ENCODE measurements around the gene TRIB2. TPM values are rescaled to one million over a fixed set of nuclear protein-coding genes. Genes with fewer than 3 reads are reported as not detected.
"Not testable (repeated sequence)": the region's sequence is repeated elsewhere in the genome, so short reads cannot be mapped to it uniquely, and the experiment has no call there.

Gene TRIB2
- total and polyA plus RNA-seq, 2 donors, result 39.4 to 69.8 TPM

DNA sequence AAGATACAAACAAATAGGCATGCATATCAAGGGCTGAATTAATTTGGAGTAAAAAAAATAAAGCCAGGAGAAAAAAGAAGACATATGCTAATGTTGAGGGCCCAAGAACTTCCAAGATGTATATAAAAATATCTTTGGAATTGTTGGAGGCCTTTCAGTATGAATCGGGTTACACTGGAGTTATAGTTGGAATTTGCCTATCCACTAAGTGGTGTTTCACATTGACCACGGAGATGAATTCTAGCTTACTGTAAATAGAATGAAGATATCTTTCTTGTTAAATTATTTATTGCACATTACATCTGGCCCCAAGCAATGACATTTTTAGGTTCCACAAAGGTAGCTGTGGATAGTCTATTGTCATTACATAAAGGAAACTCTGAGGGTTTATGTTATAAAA, 38.5 kb upstream of the TRIB2 start:
- Histone ChIP-seq H3K4me1 (ENCODE audit: control insufficient read depth in 2 of 2, insufficient read depth in 2 of 2, low read length in 2 of 2) (no peaks in the 10 kb centered on the region), H3K27ac (ENCODE audit: low read depth in 1 of 2, low read length in 1 of 2) (no peak overlapping the region), H3K36me3 (ENCODE audit: control insufficient read depth in 2 of 2, insufficient read depth in 2 of 2, low read length in 1 of 2) (no peaks in the 10 kb centered on the region), H3K4me3 (ENCODE audit: low read length in 2 of 2) (no peak overlapping the region), H3K27me3 (ENCODE audit: control insufficient read depth in 2 of 2, insufficient read depth in 1 of 2, low read length in 1 of 2) (peaks cover 0 to 2% of the 10 kb centered on the region in 2 donors), H3K9me3 (ENCODE audit: control insufficient read depth in 2 of 2, insufficient read depth in 1 of 2, low read length in 1 of 2) (peaks cover 0 to 3% of the 10 kb centered on the region in 2 donors)
- 97% methylated on average over 2 of the region's 2 CpGs for WGBS
- no peak for DNase-seq (ENCODE audit: low read depth in 6 of 9, low spot score in 9 of 9)

- Histone ChIP-seq H3K36me3 (ENCODE audit: control insufficient read depth in 2 of 2, insufficient read depth in 2 of 2, low read length in 1 of 2) (no peaks in the 10 kb centered on the region), H3K4me3 (ENCODE audit: low read length in 2 of 2) (no peak overlapping the region), H3K27ac (ENCODE audit: low read depth in 1 of 2, low read length in 1 of 2) (no peak overlapping the region), H3K9me3 (ENCODE audit: control insufficient read depth in 2 of 2, insufficient read depth in 1 of 2, low read length in 1 of 2) (peaks cover 0 to 3% of the 10 kb centered on the region in 2 donors), H3K27me3 (ENCODE audit: control insufficient read depth in 2 of 2, insufficient read depth in 1 of 2, low read length in 1 of 2) (peaks cover 0 to 9% of the 10 kb centered on the region in 2 donors), H3K4me1 (ENCODE audit: control insufficient read depth in 2 of 2, insufficient read depth in 2 of 2, low read length in 2 of 2) (no peaks in the 10 kb centered on the region)
- no peak for DNase-seq (ENCODE audit: low read depth in 6 of 9, low spot score in 9 of 9)
- 95% methylated on average over 5 of the region's 5 CpGs for WGBS
Observed at GRCh38 chr2:12679550-12680072, 37.1 kb upstream of the TRIB2 start.

GRCh38 chr2:12680115-12680514, 36.6 kb upstream of the TRIB2 start:
- WGBS, result 95% methylated on average over 1 of the region's 1 CpG
- H3K9me3 ChIP-seq (ENCODE audit: control insufficient read depth in 2 of 2, insufficient read depth in 1 of 2, low read length in 1 of 2); H3K36me3 ChIP-seq (ENCODE audit: control insufficient read depth in 2 of 2, insufficient read depth in 2 of 2, low read length in 1 of 2); H3K27ac ChIP-seq (ENCODE audit: low read depth in 1 of 2, low read length in 1 of 2); H3K4me1 ChIP-seq (ENCODE audit: control insufficient read depth in 2 of 2, insufficient read depth in 2 of 2, low read length in 2 of 2); H3K4me3 ChIP-seq (ENCODE audit: low read length in 2 of 2); DNase-seq (ENCODE audit: low read depth in 6 of 9, low spot score in 9 of 9): not testable (repeated sequence)
- peaks cover 0 to 11% of the 10 kb centered on the region in 2 donors for H3K27me3 ChIP-seq (ENCODE audit: control insufficient read depth in 2 of 2, insufficient read depth in 1 of 2, low read length in 1 of 2)

DNA sequence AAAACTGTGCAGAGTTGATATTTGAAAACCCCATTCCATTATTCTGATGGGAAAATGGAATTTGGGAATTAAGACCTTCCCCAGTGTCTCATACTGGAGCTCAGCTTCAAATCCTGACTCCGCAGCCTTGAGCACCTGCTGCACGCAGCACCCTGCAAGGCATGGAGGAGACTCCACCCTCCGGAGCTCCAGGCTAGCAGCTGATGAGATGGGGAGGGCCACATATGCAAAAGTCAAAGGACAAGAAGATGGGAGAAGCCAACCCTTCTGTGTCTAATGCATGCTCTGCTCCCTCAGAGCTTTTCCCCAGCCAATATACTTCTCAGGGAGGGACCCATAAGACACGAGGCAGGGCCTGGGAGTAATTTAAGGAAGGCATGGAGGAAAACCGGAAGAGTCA, 34.7 kb upstream of the TRIB2 start:
- no peaks in the 10 kb centered on the region for H3K36me3 ChIP-seq (ENCODE audit: control insufficient read depth in 2 of 2, insufficient read depth in 2 of 2, low read length in 1 of 2)

DNA sequence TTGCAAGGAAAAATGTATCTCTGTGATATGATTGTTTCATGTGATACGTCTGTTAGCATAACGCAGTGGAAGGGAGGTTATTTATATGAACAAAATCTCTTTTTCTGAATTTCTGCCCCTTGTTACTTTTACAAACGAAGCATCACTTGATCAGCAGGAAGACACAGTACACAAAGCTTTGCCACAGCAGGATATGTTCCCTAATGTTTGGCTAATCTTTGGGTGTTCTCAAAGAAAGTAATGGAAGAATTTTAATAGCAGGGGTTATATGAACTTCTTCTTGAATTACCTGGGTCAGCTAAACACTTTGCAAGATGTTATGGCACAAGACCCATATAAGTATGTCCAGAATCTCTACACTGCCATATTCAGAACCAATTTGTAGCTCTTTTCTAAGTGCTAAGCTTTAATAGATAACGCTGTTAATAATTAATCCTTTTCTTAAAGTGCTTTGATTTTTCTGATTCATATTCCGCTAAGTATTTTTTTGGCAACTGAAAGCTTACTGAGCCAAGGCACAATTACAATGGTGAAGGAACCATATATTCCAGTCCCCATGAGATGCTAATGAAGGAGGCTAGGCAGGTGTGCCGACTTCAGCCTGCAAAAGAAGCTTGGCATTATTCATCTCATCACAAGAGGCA, 33.2 kb upstream of the TRIB2 start:
- peaks cover 0 to 11% of the 10 kb centered on the region in 2 donors for H3K27me3 ChIP-seq (ENCODE audit: control insufficient read depth in 2 of 2, insufficient read depth in 1 of 2, low read length in 1 of 2)
- H3K9me3 ChIP-seq (ENCODE audit: control insufficient read depth in 2 of 2, insufficient read depth in 1 of 2, low read length in 1 of 2), result peaks cover 0 to 3% of the 10 kb centered on the region in 2 donors
- no peak for DNase-seq (ENCODE audit: low read depth in 6 of 9, low spot score in 9 of 9)
- H3K27ac ChIP-seq (ENCODE audit: low read depth in 1 of 2, low read length in 1 of 2), result no peak overlapping the region
- no peaks in the 10 kb centered on the region for H3K36me3 ChIP-seq (ENCODE audit: control insufficient read depth in 2 of 2, insufficient read depth in 2 of 2, low read length in 1 of 2)
- WGBS, result 95% methylated on average over 6 of the region's 6 CpGs
- H3K4me3 ChIP-seq (ENCODE audit: low read length in 2 of 2), result no peak overlapping the region
- H3K4me1 ChIP-seq (ENCODE audit: control insufficient read depth in 2 of 2, insufficient read depth in 2 of 2, low read length in 2 of 2), result no peaks in the 10 kb centered on the region

More for the DNA sequence above, 34.7 kb upstream of the TRIB2 start:
- H3K27ac ChIP-seq (ENCODE audit: low read depth in 1 of 2, low read length in 1 of 2), result no peak overlapping the region
- peaks cover 0 to 3% of the 10 kb centered on the region in 2 donors for H3K9me3 ChIP-seq (ENCODE audit: control insufficient read depth in 2 of 2, insufficient read depth in 1 of 2, low read length in 1 of 2)
- WGBS, result 90% methylated on average over 5 of the region's 5 CpGs
- H3K4me3 ChIP-seq (ENCODE audit: low read length in 2 of 2), result no peak overlapping the region
- H3K4me1 ChIP-seq (ENCODE audit: control insufficient read depth in 2 of 2, insufficient read depth in 2 of 2, low read length in 2 of 2), result no peaks in the 10 kb centered on the region
- no peak for DNase-seq (ENCODE audit: low read depth in 6 of 9, low spot score in 9 of 9)
- H3K27me3 ChIP-seq (ENCODE audit: control insufficient read depth in 2 of 2, insufficient read depth in 1 of 2, low read length in 1 of 2), result peaks cover 0 to 11% of the 10 kb centered on the region in 2 donors

- peaks cover 0 to 11% of the 10 kb centered on the region in 2 donors for H3K27me3 ChIP-seq (ENCODE audit: control insufficient read depth in 2 of 2, insufficient read depth in 1 of 2, low read length in 1 of 2)
- H3K27ac ChIP-seq (ENCODE audit: low read depth in 1 of 2, low read length in 1 of 2), result no peak overlapping the region
- WGBS, result 54% methylated on average over 5 of the region's 5 CpGs
- no peaks in the 10 kb centered on the region for H3K4me1 ChIP-seq (ENCODE audit: control insufficient read depth in 2 of 2, insufficient read depth in 2 of 2, low read length in 2 of 2)
- peaks cover 0 to 3% of the 10 kb centered on the region in 2 donors for H3K9me3 ChIP-seq (ENCODE audit: control insufficient read depth in 2 of 2, insufficient read depth in 1 of 2, low read length in 1 of 2)
- no peak for DNase-seq (ENCODE audit: low read depth in 6 of 9, low spot score in 9 of 9)
- no peak overlapping the region for H3K4me3 ChIP-seq (ENCODE audit: low read length in 2 of 2)
- no peaks in the 10 kb centered on the region for H3K36me3 ChIP-seq (ENCODE audit: control insufficient read depth in 2 of 2, insufficient read depth in 2 of 2, low read length in 1 of 2)
Observed at GRCh38 chr2:12684471-12684936, 32.2 kb upstream of the TRIB2 start.

- peaks cover 0 to 11% of the 10 kb centered on the region in 2 donors for H3K27me3 ChIP-seq (ENCODE audit: control insufficient read depth in 2 of 2, insufficient read depth in 1 of 2, low read length in 1 of 2)
- DNase-seq (ENCODE audit: low read depth in 6 of 9, low spot score in 9 of 9), result no peak
- WGBS, result 94% methylated on average over 3 of the region's 3 CpGs
- H3K36me3 ChIP-seq (ENCODE audit: control insufficient read depth in 2 of 2, insufficient read depth in 2 of 2, low read length in 1 of 2), result no peaks in the 10 kb centered on the region
- no peaks in the 10 kb centered on the region for H3K4me1 ChIP-seq (ENCODE audit: control insufficient read depth in 2 of 2, insufficient read depth in 2 of 2, low read length in 2 of 2)
- H3K4me3 ChIP-seq (ENCODE audit: low read length in 2 of 2), result no peak overlapping the region
- H3K9me3 ChIP-seq (ENCODE audit: control insufficient read depth in 2 of 2, insufficient read depth in 1 of 2, low read length in 1 of 2), result no peaks in the 10 kb centered on the region
- H3K27ac ChIP-seq (ENCODE audit: low read depth in 1 of 2, low read length in 1 of 2), result no peak overlapping the region
Observed at GRCh38 chr2:12685145-12685544, 31.6 kb upstream of the TRIB2 start.

DNA sequence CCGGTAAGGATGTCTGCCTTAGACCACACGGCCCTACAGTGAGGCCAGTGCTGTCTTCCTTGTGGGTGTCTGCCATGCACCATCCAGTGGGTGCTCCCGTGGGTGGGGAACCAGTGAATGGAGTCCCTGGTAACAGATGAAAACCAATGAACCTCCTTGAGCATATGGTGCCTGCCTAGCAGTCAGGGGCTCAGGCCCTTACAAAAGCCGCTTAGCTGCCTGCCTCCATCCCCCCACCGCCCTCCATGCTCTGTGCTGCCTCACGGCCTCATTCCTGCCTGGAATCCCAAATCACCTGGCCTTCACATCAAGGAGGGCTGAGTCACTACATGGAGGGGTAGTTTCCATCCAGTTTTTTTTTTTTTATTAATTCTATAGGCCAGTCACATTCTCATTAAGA, 30.8 kb upstream of the TRIB2 start:
- no peaks in the 10 kb centered on the region for H3K36me3 ChIP-seq (ENCODE audit: control insufficient read depth in 2 of 2, insufficient read depth in 2 of 2, low read length in 1 of 2)
- H3K9me3 ChIP-seq (ENCODE audit: control insufficient read depth in 2 of 2, insufficient read depth in 1 of 2, low read length in 1 of 2), result no peaks in the 10 kb centered on the region
- 98% methylated on average over 6 of the region's 6 CpGs for WGBS
- no peaks in the 10 kb centered on the region for H3K4me1 ChIP-seq (ENCODE audit: control insufficient read depth in 2 of 2, insufficient read depth in 2 of 2, low read length in 2 of 2)
- no peak for DNase-seq (ENCODE audit: low read depth in 6 of 9, low spot score in 9 of 9)
- peaks cover 0 to 11% of the 10 kb centered on the region in 2 donors for H3K27me3 ChIP-seq (ENCODE audit: control insufficient read depth in 2 of 2, insufficient read depth in 1 of 2, low read length in 1 of 2)
- no peak overlapping the region for H3K4me3 ChIP-seq (ENCODE audit: low read length in 2 of 2)
- no peak overlapping the region for H3K27ac ChIP-seq (ENCODE audit: low read depth in 1 of 2, low read length in 1 of 2)

GRCh38 chr2:12686708-12687283, 29.9 kb upstream of the TRIB2 start:
- no peak for DNase-seq (ENCODE audit: low read depth in 6 of 9, low spot score in 9 of 9)
- Histone ChIP-seq H3K36me3 (ENCODE audit: control insufficient read depth in 2 of 2, insufficient read depth in 2 of 2, low read length in 1 of 2) (no peaks in the 10 kb centered on the region), H3K4me3 (ENCODE audit: low read length in 2 of 2) (no peak overlapping the region), H3K9me3 (ENCODE audit: control insufficient read depth in 2 of 2, insufficient read depth in 1 of 2, low read length in 1 of 2) (no peaks in the 10 kb centered on the region), H3K27ac (ENCODE audit: low read depth in 1 of 2, low read length in 1 of 2) (no peak overlapping the region), H3K4me1 (ENCODE audit: control insufficient read depth in 2 of 2, insufficient read depth in 2 of 2, low read length in 2 of 2) (no peaks in the 10 kb centered on the region), H3K27me3 (ENCODE audit: control insufficient read depth in 2 of 2, insufficient read depth in 1 of 2, low read length in 1 of 2) (peaks cover 0 to 11% of the 10 kb centered on the region in 2 donors)
- WGBS, result 98% methylated on average over 7 of the region's 7 CpGs

Measured in thymus (tissue), 11 donors.